Ascending aorta (tissue), 2 donors: ENCODE data around the gene TCF21. TPM values are rescaled to one million over a fixed set of nuclear protein-coding genes. Genes with fewer than 3 reads are reported as not detected.
"Not testable (repeated sequence)": the region's sequence is repeated elsewhere in the genome, so short reads cannot be mapped to it uniquely, and the experiment has no call there.

Source experiments
- DNase-seq, 2 donors: peaks; one replicate each; pipeline ENCODE4 v3.0.0-alpha.2; 2019; ENCODE audit warnings: low spot score in 2 of 2
- H3K27ac ChIP-seq, 2 donors: fragments of 200-600 bp; sonication (generic); one replicate each; pipeline ENCODE4 v1.5.1; 2016 to 2017; ENCODE audit warnings: mild to moderate bottlenecking in 1 of 2
- H3K27me3 ChIP-seq: fragments of 200-600 bp; sonication (generic); one replicate; pipeline ENCODE4 v1.5.1; 2017
- H3K36me3 ChIP-seq, 2 donors: fragments of 200-600 bp; sonication (generic); one replicate each; pipeline ENCODE4 v1.5.1; 2016
- H3K4me1 ChIP-seq, 2 donors: fragments of 200-600 bp; sonication (generic); one replicate each; pipeline ENCODE4 v1.5.1; 2016 to 2017; ENCODE audit warnings: mild to moderate bottlenecking in 1 of 2
- H3K4me3 ChIP-seq, 2 donors: fragments of 200-600 bp; sonication (generic); one replicate each; pipeline ENCODE4 v1.5.1; 2016 to 2017; ENCODE audit warnings: mild to moderate bottlenecking in 1 of 2
- H3K9me3 ChIP-seq, 2 donors: fragments of 200-600 bp; sonication (generic); one replicate each; pipeline ENCODE4 v1.5.1; 2016
- intact Hi-C: fragments of 100-400 bp; cut with DNase I; formaldehyde crosslinking; loops from one replicate; pipeline ENCODE4 v1.15.1; 2023
- total RNA-seq: library from RNA; depleted of rRNA; stranded (reverse); fragments of >200 nt; gene quantifications from one replicate; pipeline ENCODE4 v1.1.0, GENCODE V29; 2016
- TF ChIP-seq, protein P1 (sequence below), 3 experiments: fragments of 200-600 bp in 2 of 3; fragments of 450-650 bp in 1 of 3; sonication (generic) in 2 of 3; IDR thresholded peaks; one replicate each; pipeline ENCODE4 v1.5.1; 2016 to 2019; ENCODE audit warnings: antibody characterized with exemption in 3 of 3, mild to moderate bottlenecking in 1 of 3, moderate library complexity in 1 of 3

The TCF21 gene
- total RNA-seq, 1 donor from 2014 or later, result 0.32 TPM

DNA sequence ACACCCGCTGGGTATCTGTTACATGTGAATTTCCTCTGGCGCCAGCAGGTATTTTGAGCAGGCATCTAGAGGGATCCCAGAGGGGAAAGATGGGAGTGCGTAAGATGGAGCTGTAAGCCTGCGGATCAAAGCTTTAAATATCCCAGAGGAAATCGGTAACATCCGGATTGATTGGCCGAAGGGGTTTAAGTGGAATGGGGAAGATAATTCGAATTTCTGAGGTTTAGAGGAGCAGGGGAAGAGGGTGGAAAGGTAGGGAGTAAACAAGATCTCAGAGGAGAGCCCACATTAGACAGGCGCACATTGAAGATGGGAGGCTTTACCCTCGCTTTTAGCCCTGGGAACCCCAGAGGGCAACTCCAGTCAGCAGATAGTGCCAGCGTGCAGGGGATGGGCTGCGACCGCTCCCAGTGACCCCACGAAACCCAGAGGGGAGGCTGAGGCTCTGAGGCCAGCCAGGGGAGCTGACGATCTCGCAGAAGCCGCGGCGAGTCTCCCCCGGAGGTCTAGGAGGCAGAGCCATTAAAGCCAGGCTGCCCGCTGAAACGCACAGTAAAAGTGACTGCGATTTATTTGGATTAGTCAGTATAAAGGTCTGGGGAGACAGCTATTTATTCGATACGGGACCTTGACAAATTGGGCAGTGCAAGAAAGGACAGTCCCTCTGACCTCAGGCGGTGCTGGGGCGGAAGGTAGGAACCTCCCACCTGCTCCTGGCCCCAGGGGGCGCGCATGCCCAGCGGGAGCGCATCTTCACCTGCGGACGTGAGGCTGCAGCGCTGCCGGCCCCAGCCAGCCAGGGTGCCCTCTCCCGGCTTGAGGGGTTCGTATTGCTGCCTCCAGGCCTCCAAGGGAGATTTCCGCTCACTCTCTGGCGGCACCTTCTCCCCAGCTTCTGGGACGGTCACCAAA is 34.3 kb upstream of the TCF21 start:
- intact Hi-C loops, result loop anchor here (5.0 kb wide), 1 partner anchor 38 kb away; no protein-coding TSS in a partner anchor
- Histone ChIP-seq H3K4me3 (peak overlapping the region in 1 of 2 donors; percentile 0), H3K9me3 (no peaks in the 10 kb centered on the region), H3K36me3 (no peaks in the 10 kb centered on the region), H3K27ac (no peak overlapping the region), H3K4me1 (peaks cover 0 to 9% of the 10 kb centered on the region in 2 donors), H3K27me3 (peaks cover 26% of the 10 kb centered on the region)
- TF ChIP-seq, protein P1, sequence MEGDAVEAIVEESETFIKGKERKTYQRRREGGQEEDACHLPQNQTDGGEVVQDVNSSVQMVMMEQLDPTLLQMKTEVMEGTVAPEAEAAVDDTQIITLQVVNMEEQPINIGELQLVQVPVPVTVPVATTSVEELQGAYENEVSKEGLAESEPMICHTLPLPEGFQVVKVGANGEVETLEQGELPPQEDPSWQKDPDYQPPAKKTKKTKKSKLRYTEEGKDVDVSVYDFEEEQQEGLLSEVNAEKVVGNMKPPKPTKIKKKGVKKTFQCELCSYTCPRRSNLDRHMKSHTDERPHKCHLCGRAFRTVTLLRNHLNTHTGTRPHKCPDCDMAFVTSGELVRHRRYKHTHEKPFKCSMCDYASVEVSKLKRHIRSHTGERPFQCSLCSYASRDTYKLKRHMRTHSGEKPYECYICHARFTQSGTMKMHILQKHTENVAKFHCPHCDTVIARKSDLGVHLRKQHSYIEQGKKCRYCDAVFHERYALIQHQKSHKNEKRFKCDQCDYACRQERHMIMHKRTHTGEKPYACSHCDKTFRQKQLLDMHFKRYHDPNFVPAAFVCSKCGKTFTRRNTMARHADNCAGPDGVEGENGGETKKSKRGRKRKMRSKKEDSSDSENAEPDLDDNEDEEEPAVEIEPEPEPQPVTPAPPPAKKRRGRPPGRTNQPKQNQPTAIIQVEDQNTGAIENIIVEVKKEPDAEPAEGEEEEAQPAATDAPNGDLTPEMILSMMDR (IDR thresholded peaks at IDR 0.05), result no peak
- no peak for DNase-seq

DNA sequence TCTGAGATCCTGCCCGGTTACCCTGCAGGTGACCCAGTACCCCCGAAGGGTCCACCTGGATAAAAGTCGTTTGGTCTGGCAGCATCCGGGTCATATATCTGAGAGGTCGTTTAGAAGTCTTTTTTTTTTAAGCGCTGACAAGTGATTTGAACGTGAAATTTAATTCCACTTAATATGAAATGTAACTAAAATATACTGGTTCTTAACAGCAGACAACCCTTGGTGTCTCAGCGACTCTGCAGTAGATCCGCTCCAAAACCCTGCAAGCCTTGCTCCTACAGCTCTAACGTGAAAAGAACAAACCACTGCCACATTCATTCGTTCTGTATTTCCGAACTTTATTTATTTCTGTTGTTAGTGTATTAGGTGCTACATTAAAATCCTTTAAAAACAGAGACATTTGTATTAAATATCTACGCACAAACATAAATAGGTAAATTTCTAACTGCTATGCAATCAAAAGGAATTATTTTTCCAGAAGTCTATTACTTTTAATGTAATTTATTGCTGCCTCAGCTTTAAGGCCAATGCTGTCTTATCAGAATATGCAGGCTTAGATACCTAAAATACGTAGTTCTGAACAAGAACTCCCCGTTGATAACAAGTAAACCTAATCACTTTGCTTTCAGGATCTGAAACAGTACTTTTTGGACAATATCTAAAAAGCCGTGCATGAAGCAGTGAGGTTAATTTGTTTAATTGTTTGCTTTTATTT is 33.5 kb upstream of the TCF21 start:
- intact Hi-C loops, result loop anchor here (5.0 kb wide), 1 partner anchor 37 kb away; no protein-coding TSS in a partner anchor
- peak overlapping the region in 1 of 2 donors; percentile 0 for H3K4me3 ChIP-seq
- peaks cover 0 to 9% of the 10 kb centered on the region in 2 donors for H3K4me1 ChIP-seq
- H3K9me3 ChIP-seq, result peaks cover 0 to 5% of the 10 kb centered on the region in 2 donors
- no peak overlapping the region for H3K27ac ChIP-seq
- no peak for DNase-seq
- TF ChIP-seq, protein P1 (IDR thresholded peaks at IDR 0.05), result no peak
- peaks cover 26% of the 10 kb centered on the region for H3K27me3 ChIP-seq
- no peaks in the 10 kb centered on the region for H3K36me3 ChIP-seq

DNA sequence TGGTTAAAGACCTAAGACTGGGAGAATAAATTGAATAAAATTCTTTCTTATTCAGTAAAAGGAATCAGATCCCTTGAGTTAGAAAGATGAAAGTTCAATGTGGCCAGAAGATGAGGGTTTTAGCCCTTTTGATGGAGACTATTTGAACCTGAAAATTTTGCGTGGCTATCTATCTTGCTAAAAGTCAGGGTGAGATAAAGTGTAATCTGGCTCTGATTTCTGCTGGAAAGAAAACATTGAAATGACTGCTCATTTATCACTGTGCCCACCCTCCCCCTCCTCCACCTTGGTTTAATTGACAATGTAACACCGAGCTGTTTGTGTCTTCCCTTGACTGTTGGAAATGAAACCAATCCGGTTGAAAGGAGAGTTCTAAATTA is 32.9 kb upstream of the TCF21 start:
- Histone ChIP-seq H3K4me1 (peaks cover 0 to 9% of the 10 kb centered on the region in 2 donors), H3K27me3 (peaks cover 26% of the 10 kb centered on the region), H3K36me3 (no peaks in the 10 kb centered on the region), H3K9me3 (peaks cover 0 to 6% of the 10 kb centered on the region in 2 donors), H3K27ac (no peak overlapping the region), H3K4me3 (no peak overlapping the region)
- intact Hi-C loops, result loop anchor here (5.0 kb wide), 1 partner anchor 36 kb away; no protein-coding TSS in a partner anchor
- TF ChIP-seq, protein P1 (IDR thresholded peaks at IDR 0.05), result no peak
- no peak for DNase-seq

DNA sequence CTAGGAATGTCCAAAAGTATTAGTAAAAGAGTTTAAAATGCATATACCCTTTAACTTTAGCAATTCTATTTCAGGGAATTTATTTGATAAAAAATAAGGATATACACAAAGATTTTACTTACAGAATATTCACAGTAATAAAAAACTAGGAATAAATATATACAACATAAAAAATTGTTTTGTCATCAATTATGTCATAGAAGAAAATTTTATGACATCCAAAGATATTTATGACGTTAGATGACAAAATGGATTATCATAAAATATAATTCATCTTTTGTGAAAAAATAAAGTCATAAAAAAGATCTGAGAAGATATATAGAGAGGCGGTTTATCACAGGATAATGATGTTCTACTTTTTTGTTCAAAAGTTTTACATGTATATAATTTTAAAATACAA is 32.0 kb upstream of the TCF21 start:
- DNase-seq, result no peak
- Histone ChIP-seq H3K27me3 (peaks cover 26% of the 10 kb centered on the region), H3K27ac (no peak overlapping the region), H3K36me3 (no peaks in the 10 kb centered on the region), H3K4me3 (no peak overlapping the region), H3K9me3 (peaks cover 0 to 12% of the 10 kb centered on the region in 2 donors), H3K4me1 (peaks cover 0 to 9% of the 10 kb centered on the region in 2 donors)
- intact Hi-C loops, result loop anchor here (5.0 kb wide), 1 partner anchor 35 kb away; no protein-coding TSS in a partner anchor
- TF ChIP-seq, protein P1 (IDR thresholded peaks at IDR 0.05), result no peak

DNA sequence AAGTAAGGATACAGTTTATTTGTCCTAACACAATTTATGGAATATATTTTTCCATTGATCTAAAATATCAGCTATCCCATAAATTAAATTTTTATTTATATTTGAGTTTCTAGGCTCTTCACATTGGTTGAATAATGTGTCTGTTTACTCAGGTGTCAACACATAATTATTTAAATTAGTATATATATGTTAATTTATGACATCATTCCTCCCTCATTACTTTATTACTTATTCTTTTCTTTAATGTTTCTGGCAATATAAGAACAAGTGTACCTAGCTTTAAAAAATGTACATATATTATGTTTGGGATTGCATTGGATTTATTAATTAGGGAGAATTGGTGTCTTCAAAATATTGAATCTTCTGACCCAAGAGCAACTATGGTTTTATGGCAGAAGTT is 31.2 kb upstream of the TCF21 start:
- intact Hi-C loops, result loop anchor here (5.0 kb wide), 1 partner anchor 35 kb away; no protein-coding TSS in a partner anchor
- H3K27me3 ChIP-seq, result peaks cover 26% of the 10 kb centered on the region
- no peak for DNase-seq
- TF ChIP-seq, protein P1 (IDR thresholded peaks at IDR 0.05), result no peak
- H3K27ac ChIP-seq, result no peak overlapping the region
- H3K36me3 ChIP-seq, result no peaks in the 10 kb centered on the region
- peaks cover under 1 to 20% of the 10 kb centered on the region in 2 donors for H3K9me3 ChIP-seq
- H3K4me1 ChIP-seq, result peaks cover 0 to 9% of the 10 kb centered on the region in 2 donors
- no peak overlapping the region for H3K4me3 ChIP-seq

DNA sequence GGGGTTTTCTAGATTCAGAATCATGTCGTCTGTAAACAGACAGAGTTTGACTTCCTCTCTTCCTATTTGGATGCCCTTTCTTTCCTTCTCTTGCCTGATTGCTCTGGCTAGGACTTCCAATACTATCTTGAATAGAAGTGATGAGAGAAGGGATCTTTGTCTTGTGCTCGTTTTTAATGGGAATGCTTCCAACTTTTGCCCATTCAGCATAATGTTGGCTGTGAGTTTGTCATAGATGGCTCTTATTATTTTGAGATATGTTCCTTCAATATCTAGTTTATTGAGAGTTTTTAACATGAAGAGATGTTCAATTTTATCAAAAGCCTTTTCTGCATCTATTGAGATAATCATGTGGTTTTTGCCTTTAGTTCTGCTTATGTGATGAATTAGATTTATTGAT is 27.6 kb upstream of the TCF21 start:
- H3K36me3 ChIP-seq, DNase-seq, H3K4me1 ChIP-seq, H3K27ac ChIP-seq, intact Hi-C loops, H3K4me3 ChIP-seq: not testable (repeated sequence)
- Histone ChIP-seq H3K9me3 (peaks cover 4 to 28% of the 10 kb centered on the region in 2 donors), H3K27me3 (peaks cover 12% of the 10 kb centered on the region)
